HUES48 (cell line): ENCODE data around the gene UNC45A.
A peak's percentile ranks its signal among the peaks of the same experiment; 100 is the strongest.

Experiments used
- H3K27ac ChIP-seq: one replicate; pipeline ENCODE4 v1.7.0; 2013; ENCODE audit warnings: low read depth, low read length, inconsistent platforms
- H3K27me3 ChIP-seq: 2 replicates; pipeline ENCODE4 v1.6.1; 2013; ENCODE audit warnings: mild to moderate bottlenecking, low read length; ENCODE audit not compliant: control insufficient read depth, insufficient read depth
- H3K36me3 ChIP-seq: 2 replicates; pipeline ENCODE4 v1.6.1; 2013; ENCODE audit warnings: low read length; ENCODE audit not compliant: control insufficient read depth, insufficient read depth
- H3K4me1 ChIP-seq: 2 replicates; pipeline ENCODE4 v1.6.1; 2013; ENCODE audit warnings: mild to moderate bottlenecking, low read length; ENCODE audit not compliant: control insufficient read depth, insufficient read depth
- H3K4me3 ChIP-seq: 2 replicates; pipeline ENCODE4 v1.5.1; 2013; ENCODE audit warnings: mild to moderate bottlenecking, low read depth, low read length
- H3K9ac ChIP-seq: 2 replicates; pipeline ENCODE4 v1.6.1; 2013; ENCODE audit warnings: mild to moderate bottlenecking, low read depth, low read length, moderate library complexity
- H3K9me3 ChIP-seq: 2 replicates; pipeline ENCODE4 v1.6.1; 2013; ENCODE audit warnings: low read length; ENCODE audit not compliant: control insufficient read depth, insufficient read depth

Gene UNC45A

GRCh38 chr15:90933301-90933700 lies 1.8 kb upstream of the UNC45A start:
- Histone ChIP-seq H3K36me3 (peaks cover 15% of the 10 kb centered on the region), H3K4me1 (peaks cover 24% of the 10 kb centered on the region), H3K4me3 (no peak overlapping the region), H3K27ac (no peak overlapping the region), H3K9ac (no peak overlapping the region), H3K9me3 (no peaks in the 10 kb centered on the region), H3K27me3 (peaks cover 9% of the 10 kb centered on the region; the same call in 1 of the 2 replicates)

DNA sequence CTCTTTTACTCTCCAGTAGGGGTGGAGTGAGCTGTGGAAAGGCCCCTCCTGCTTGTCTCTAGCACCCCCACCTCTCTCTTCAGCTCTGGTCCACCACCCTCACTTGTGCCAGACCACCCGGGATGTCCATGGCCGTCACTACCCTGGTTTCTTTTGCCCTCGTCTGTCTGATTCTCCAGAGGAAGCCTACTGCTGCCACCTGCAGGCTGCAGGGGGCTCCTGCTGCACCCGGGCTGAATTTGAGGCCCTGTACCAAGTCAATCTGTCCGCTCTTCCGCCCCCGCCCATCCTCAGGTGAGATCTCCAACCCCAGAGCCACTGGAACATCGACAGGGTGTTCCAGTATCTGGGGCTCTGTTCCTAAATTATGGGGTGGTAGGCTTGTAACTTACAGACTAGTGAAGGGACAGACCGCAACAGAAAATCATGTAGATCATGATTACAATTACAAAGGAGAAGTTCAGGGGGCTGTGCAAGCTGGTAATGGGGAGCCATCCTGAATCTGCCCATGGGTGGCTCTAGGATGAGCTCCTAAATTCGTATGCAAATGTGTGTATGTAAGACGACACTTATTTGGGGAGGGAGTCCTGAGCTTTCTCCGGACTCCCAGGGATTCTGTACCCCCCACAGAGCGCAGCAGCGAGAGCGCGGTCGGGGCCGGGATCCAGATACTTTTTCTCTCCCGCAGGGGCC lies 683 bp upstream of the UNC45A start:
- Histone ChIP-seq H3K9me3 (no peaks in the 10 kb centered on the region), H3K27me3 (peaks cover 9% of the 10 kb centered on the region; the same call in 1 of the 2 replicates), H3K36me3 (peaks cover 21% of the 10 kb centered on the region), H3K27ac (no peak overlapping the region), H3K9ac (no peak overlapping the region), H3K4me3 (peak overlapping the region; percentile 73), H3K4me1 (peaks cover 24% of the 10 kb centered on the region)

- peaks cover 43% of the 10 kb centered on the region for H3K36me3 ChIP-seq
- no peak overlapping the region for H3K27ac ChIP-seq
- no peak overlapping the region for H3K4me3 ChIP-seq
- H3K9me3 ChIP-seq, result no peaks in the 10 kb centered on the region
- no peak overlapping the region for H3K9ac ChIP-seq
- H3K27me3 ChIP-seq, result peaks cover 9% of the 10 kb centered on the region; the same call in 1 of the 2 replicates
- peaks cover 24% of the 10 kb centered on the region for H3K4me1 ChIP-seq
Measured at GRCh38 chr15:90936823-90937222, 1.7 kb downstream of the UNC45A start.

DNA sequence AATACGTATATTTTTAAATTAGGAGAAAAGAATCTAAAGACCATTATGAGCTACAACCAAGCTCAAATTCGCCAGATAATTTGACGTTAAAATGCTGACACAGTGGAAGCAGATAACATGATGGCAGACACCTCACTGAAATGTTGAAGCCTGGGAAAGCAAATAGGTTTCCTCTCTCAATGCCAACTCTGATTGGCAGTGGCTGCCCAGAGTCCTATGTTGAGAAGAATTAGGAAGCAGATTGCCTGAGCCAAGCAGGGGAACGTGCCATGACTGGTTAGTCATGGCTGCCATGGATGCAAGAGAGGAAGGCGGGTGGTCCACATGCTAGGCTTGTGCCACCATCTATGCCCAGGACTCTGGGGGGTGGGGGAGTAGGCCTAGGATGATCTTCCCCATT lies 3.2 kb downstream of the UNC45A start:
- Histone ChIP-seq H3K9me3 (no peaks in the 10 kb centered on the region), H3K36me3 (peaks cover 57% of the 10 kb centered on the region), H3K9ac (no peak overlapping the region), H3K4me1 (peaks cover 19% of the 10 kb centered on the region), H3K27me3 (peaks cover 4% of the 10 kb centered on the region; the same call in 1 of the 2 replicates), H3K4me3 (no peak overlapping the region), H3K27ac (no peak overlapping the region)

DNA sequence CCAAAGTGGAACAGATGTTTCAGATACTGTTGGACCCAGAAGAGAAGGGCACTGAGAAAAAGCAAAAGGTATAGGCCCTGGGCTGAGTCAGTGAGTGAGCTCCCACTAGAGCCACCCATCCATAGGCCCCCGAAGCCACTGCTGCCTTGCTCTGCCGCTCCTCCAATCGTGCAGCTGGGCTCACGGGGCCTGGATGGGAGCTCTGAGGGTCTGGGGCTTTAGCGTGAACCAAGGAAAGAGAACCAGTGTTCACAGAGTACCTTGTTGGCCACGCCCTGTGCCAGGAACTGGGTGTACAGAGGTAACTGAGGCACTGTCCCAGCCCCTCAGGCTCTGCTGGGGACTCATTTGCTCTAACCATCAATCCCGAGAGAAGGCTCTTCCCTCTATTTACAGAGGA lies 4.7 kb downstream of the UNC45A start:
- Histone ChIP-seq H3K27ac (no peak overlapping the region), H3K4me3 (no peak overlapping the region), H3K36me3 (peaks cover 72% of the 10 kb centered on the region), H3K9me3 (no peaks in the 10 kb centered on the region), H3K4me1 (peaks cover 12% of the 10 kb centered on the region; the same call in 1 of the 2 replicates), H3K27me3 (no peaks in the 10 kb centered on the region), H3K9ac (no peak overlapping the region)

DNA sequence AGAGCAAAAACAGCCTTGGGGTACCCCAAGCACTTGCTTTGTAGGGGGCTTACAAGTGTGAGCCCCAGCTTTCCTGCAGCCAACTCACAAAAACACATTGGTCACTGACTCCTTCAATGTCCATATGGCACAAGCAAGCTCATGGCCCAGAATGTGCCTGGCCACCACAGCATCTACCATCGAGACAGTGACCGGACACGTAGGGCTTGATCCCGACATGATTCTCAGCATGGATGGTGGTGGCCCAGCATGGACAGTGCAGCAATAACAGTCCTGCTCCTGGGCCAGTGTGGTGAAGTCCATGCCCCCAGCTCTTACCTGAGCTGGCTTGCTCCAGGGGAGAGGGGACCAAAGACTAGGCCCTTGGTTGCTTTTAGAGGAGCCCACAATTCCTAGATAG lies 6.0 kb downstream of the UNC45A start:
- H3K36me3 ChIP-seq, result peaks cover 77% of the 10 kb centered on the region

GRCh38 chr15:90942354-90943120 lies 7.5 kb downstream of the UNC45A start:
- no peaks in the 10 kb centered on the region for H3K4me1 ChIP-seq
- no peak overlapping the region for H3K4me3 ChIP-seq
- H3K27ac ChIP-seq, result no peak overlapping the region
- no peaks in the 10 kb centered on the region for H3K9me3 ChIP-seq
- H3K9ac ChIP-seq, result no peak overlapping the region
- H3K27me3 ChIP-seq, result no peaks in the 10 kb centered on the region
- peaks cover 82% of the 10 kb centered on the region for H3K36me3 ChIP-seq

More for the DNA sequence above, 6.0 kb downstream of the UNC45A start:
- H3K9ac ChIP-seq, result no peak overlapping the region
- no peak overlapping the region for H3K27ac ChIP-seq
- H3K27me3 ChIP-seq, result no peaks in the 10 kb centered on the region
- H3K4me3 ChIP-seq, result no peak overlapping the region
- H3K4me1 ChIP-seq, result peaks cover 8% of the 10 kb centered on the region; the same call in 1 of the 2 replicates
- H3K9me3 ChIP-seq, result no peaks in the 10 kb centered on the region

DNA sequence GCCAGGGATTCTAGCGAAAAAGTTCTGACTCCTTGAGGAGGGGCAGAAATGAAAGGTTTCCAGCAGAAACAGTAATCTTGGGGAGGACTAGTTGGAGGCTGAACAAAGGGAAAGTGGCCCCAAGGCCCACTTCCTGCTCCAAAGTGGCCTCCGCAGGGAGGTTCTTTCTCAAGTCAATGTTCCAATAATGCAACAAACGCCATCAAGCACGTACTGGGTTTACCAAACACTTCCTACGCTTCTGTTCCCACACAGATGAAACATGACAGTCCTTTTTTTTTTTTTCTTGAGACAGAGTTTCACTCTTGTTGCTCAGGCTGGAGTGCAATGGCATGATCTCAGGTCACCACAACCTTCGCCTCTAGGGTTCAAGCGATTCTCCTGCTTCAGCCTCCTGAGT lies 10.0 kb downstream of the UNC45A start:
- Histone ChIP-seq H3K27me3 (no peaks in the 10 kb centered on the region), H3K36me3 (peaks cover 87% of the 10 kb centered on the region), H3K27ac (no peak overlapping the region), H3K9ac (no peak overlapping the region), H3K4me1 (no peaks in the 10 kb centered on the region), H3K9me3 (no peaks in the 10 kb centered on the region), H3K4me3 (no peak overlapping the region)

DNA sequence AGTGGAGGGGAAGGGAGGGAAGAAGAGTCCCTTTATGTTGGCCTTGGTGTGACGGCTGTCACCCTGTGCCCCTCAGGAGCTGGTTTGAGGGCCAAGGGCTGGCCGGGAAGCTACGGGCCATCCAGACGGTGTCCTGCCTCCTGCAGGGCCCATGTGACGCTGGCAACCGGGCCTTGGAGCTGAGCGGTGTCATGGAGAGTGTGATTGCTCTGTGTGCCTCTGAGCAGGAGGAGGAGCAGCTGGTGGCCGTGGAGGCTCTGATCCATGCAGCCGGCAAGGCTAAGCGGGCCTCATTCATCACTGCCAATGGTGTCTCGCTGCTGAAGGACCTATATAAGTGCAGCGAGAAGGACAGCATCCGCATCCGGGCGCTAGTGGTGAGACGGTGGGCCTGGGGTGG lies 11.5 kb downstream of the UNC45A start:
- Histone ChIP-seq H3K4me1 (no peaks in the 10 kb centered on the region), H3K4me3 (no peak overlapping the region), H3K9ac (no peak overlapping the region), H3K27me3 (no peaks in the 10 kb centered on the region), H3K27ac (no peak overlapping the region), H3K36me3 (peaks cover 87% of the 10 kb centered on the region), H3K9me3 (no peaks in the 10 kb centered on the region)

DNA sequence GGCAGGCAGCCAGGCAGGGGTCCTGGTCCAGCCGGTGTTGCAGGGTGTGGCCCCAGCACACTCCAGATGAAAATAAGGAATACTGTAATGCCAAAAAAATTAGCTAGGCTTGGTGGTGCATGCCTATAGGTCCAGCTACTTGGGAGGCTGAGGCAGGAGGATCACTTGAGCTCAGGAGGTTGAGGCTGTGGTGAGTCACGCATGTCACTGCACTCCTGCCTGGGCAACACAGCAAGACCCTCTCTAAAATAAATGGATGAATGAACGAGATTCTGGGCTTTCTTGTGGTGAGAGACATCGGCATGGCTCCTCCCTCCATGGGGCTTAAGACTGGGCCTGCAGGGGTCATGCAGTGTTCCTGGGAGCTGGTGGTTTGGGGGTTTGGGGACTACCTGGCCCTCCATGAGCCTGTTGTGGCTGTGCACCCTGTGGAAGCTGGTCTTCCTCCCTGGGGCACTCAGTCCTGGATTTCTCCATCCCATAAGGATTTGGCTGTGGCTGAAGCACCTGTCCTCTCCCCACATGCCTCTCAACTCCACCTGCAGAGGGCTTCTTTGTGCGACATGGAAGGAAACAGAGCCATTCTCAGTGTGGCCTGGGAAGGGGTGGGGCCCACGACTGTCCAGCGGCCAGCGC lies 12.0 kb downstream of the UNC45A start:
- Histone ChIP-seq H3K4me3 (no peak overlapping the region), H3K36me3 (peaks cover 89% of the 10 kb centered on the region), H3K4me1 (no peaks in the 10 kb centered on the region), H3K9ac (no peak overlapping the region), H3K27me3 (no peaks in the 10 kb centered on the region), H3K27ac (no peak overlapping the region), H3K9me3 (no peaks in the 10 kb centered on the region)
